Keratinocyte (primary cell): ENCODE data around the gene ECE1. TPM values are rescaled to one million over a fixed set of nuclear protein-coding genes. Genes with fewer than 3 reads are reported as not detected.
A peak's percentile ranks its signal among the peaks of the same experiment; 100 is the strongest.

Source experiments
- DNase-seq: peaks from one replicate; pipeline ENCODE4 v3.0.0-alpha.2; 2011; ENCODE audit warnings: low read depth, missing footprints, low spot score
- FAIRE-seq: peaks from 2 replicates; lab custom pipeline; 2011; peaks lifted over from hg19 to GRCh38; lab: Jason Lieb, UNC
- H2AFZ ChIP-seq: 2 replicates; pipeline ENCODE4 v1.6.0; 2012; ENCODE audit warnings: low read length, control low read depth, inconsistent platforms; ENCODE audit not compliant: control insufficient read depth
- H3K27ac ChIP-seq: 2 replicates; pipeline ENCODE4 v1.5.1; 2011; ENCODE audit warnings: low read length; ENCODE audit not compliant: control insufficient read depth, insufficient read depth
- H3K27me3 ChIP-seq: 3 replicates; pipeline ENCODE4 v1.6.0; 2011; ENCODE audit warnings: low read length; ENCODE audit not compliant: control insufficient read depth, insufficient read depth; ENCODE audit errors: extremely low read depth
- H3K36me3 ChIP-seq, 2 experiments: 2 replicates in 1 of 2; 3 replicates in 1 of 2; pipeline ENCODE4 v1.5.1; 2011; ENCODE audit warnings: low read length in 2 of 2, mild to moderate bottlenecking in 1 of 2; ENCODE audit not compliant: control insufficient read depth in 2 of 2, insufficient read depth in 2 of 2; ENCODE audit errors: extremely low read depth in 1 of 2
- H3K4me1 ChIP-seq: 3 replicates; pipeline ENCODE4 v1.5.1; 2011; ENCODE audit warnings: low read length; ENCODE audit not compliant: control insufficient read depth, insufficient read depth; ENCODE audit errors: extremely low read depth
- H3K4me2 ChIP-seq: 3 replicates; pipeline ENCODE4 v1.6.0; 2011; ENCODE audit warnings: low read depth, low read length; ENCODE audit not compliant: control insufficient read depth, insufficient read depth; ENCODE audit errors: extremely low read depth
- H3K4me3 ChIP-seq, 3 experiments: fragments of 200-600 bp in 1 of 3; sonication (generic) in 1 of 3; 2 replicates in 2 of 3; 3 replicates in 1 of 3; pipeline ENCODE4 v1.5.1; 2011 to 2016; ENCODE audit warnings: low read length in 3 of 3, mild to moderate bottlenecking in 3 of 3, control low read depth in 2 of 3, inconsistent platforms in 1 of 3, low read depth in 1 of 3, mixed read lengths in 1 of 3, mixed run types in 1 of 3, moderate library complexity in 1 of 3; ENCODE audit not compliant: control insufficient read depth in 2 of 3, insufficient read depth in 2 of 3; ENCODE audit errors: extremely low read depth in 1 of 3
- H3K79me2 ChIP-seq: 2 replicates; pipeline ENCODE4 v1.6.0; 2012; ENCODE audit warnings: low read length; ENCODE audit not compliant: control insufficient read depth, insufficient read depth
- H3K9ac ChIP-seq: 3 replicates; pipeline ENCODE4 v1.6.0; 2011; ENCODE audit warnings: low read length; ENCODE audit not compliant: control insufficient read depth, insufficient read depth; ENCODE audit errors: extremely low read depth
- H3K9me1 ChIP-seq: 3 replicates; pipeline ENCODE4 v1.6.0; 2011; ENCODE audit warnings: low read length; ENCODE audit not compliant: control insufficient read depth, insufficient read depth; ENCODE audit errors: extremely low read depth
- H3K9me3 ChIP-seq: 2 replicates; pipeline ENCODE4 v1.5.1; 2012; ENCODE audit warnings: low read depth, low read length; ENCODE audit not compliant: control insufficient read depth
- H4K20me1 ChIP-seq: 3 replicates; pipeline ENCODE4 v1.6.0; 2011; ENCODE audit warnings: low read length; ENCODE audit not compliant: control insufficient read depth, insufficient read depth; ENCODE audit errors: extremely low read depth
- EZH2 ChIP-seq: IDR thresholded peaks from one replicate; pipeline ENCODE4 v1.6.1; 2012; ENCODE audit warnings: inconsistent platforms, mild to moderate bottlenecking, low read length, moderate library complexity
- dilution Hi-C: fragments of 300-500 bp; cut with MboI; formaldehyde crosslinking; loops from one replicate; pipeline ENCODE4 v1.7.0; 2020; ENCODE audit warnings: low sequenced_read_pairs; ENCODE audit not compliant: extremely low pct_ligation_motif_present
- polyA plus RNA-seq, 5 experiments: library from polyadenylated mRNA; depleted of rRNA in 3 of 5; stranded (reverse) in 3 of 5; stranded (forward) in 1 of 5; unstranded in 1 of 5; fragments of >200 nt; gene quantifications; 1 replicate in 1 of 5; 2 replicates in 3 of 5; 3 replicates in 1 of 5; pipeline versions ENCODE4 v1.2.1 to v1.2.3, GENCODE V29; 2011 to 2012; ENCODE audit warnings: missing spikeins in 2 of 5, low read depth in 1 of 5, low replicate concordance in 1 of 5
- TF ChIP-seq, protein P1 (sequence below), 3 experiments: IDR thresholded peaks in 1 of 3; conservative IDR thresholded peaks in 1 of 3; optimal IDR thresholded peaks in 1 of 3; 2 replicates in 2 of 3; 3 replicates in 1 of 3; pipeline versions ENCODE3 to v1.5.1; 2011; ENCODE audit warnings: low read length in 3 of 3, mild to moderate bottlenecking in 3 of 3, moderate library complexity in 2 of 3, control low read depth in 1 of 3, inconsistent platforms in 1 of 3; ENCODE audit not compliant: insufficient read depth in 2 of 3; ENCODE audit errors: extremely low read depth in 1 of 3

The ECE1 gene
- polyA plus RNA-seq, 1 donor (not counting 4 experiments of a cell fraction or from before 2014, with no cell fraction given) = 59.1 TPM

- no peak for TF ChIP-seq EZH2
- TF ChIP-seq, protein P1, sequence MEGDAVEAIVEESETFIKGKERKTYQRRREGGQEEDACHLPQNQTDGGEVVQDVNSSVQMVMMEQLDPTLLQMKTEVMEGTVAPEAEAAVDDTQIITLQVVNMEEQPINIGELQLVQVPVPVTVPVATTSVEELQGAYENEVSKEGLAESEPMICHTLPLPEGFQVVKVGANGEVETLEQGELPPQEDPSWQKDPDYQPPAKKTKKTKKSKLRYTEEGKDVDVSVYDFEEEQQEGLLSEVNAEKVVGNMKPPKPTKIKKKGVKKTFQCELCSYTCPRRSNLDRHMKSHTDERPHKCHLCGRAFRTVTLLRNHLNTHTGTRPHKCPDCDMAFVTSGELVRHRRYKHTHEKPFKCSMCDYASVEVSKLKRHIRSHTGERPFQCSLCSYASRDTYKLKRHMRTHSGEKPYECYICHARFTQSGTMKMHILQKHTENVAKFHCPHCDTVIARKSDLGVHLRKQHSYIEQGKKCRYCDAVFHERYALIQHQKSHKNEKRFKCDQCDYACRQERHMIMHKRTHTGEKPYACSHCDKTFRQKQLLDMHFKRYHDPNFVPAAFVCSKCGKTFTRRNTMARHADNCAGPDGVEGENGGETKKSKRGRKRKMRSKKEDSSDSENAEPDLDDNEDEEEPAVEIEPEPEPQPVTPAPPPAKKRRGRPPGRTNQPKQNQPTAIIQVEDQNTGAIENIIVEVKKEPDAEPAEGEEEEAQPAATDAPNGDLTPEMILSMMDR (optimal IDR thresholded peaks at IDR 0.05 in 1 of 3, IDR thresholded peaks at IDR 0.05 in 1 of 3, conservative IDR thresholded peaks at IDR 0.05 in 1 of 3; ENCODE audit: extremely low read depth in 1 of 3, insufficient read depth in 2 of 3, low read length in 3 of 3) = no peak
- peaks cover 27% of the 10 kb centered on the region for H3K4me1 ChIP-seq
Observed at GRCh38 chr1:21330544-21330943, 40.3 kb upstream of the ECE1 start.

DNA sequence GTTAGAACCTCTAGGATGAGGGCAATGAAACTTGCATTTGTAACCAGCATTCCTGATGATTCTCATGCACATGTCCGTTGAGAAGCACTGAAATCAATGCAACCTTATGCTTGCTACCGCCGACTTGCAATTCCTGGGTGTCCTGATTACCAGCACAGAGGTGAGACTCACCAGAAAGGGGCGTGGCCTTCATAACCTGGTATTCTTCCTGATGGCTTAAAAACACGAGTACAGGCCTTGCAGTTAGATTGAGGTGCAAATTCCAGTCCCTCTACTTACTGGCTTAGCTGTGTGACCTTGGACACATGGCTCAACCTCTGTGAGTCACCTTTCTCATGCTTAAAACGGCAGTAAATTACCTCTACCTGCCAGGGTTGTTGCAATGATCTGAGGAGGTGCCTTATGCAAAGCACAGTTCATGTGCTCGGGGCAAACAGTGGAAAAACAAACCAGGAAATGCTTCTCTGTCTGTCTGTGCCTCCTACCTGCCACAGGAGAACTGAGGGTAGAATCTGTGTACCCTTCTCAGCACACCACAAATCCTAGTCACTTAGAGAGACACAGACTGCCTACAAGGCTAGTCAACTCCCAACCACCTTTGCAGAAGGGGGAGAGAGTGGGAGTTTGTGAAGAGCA, 39.1 kb upstream of the ECE1 start:
- Histone ChIP-seq H2AFZ (peak overlapping the region; percentile 29), H3K4me3 (no peak overlapping the region), H3K27me3 (no peaks in the 10 kb centered on the region), H3K4me2 (no peak overlapping the region), H3K36me3 (no peaks in the 10 kb centered on the region), H3K27ac (peak overlapping the region; percentile 42), H4K20me1 (no peaks in the 10 kb centered on the region), H3K9me3 (no peaks in the 10 kb centered on the region), H3K9me1 (no peaks in the 10 kb centered on the region), H3K9ac (no peak overlapping the region), H3K79me2 (no peaks in the 10 kb centered on the region), H3K4me1 (peaks cover 30% of the 10 kb centered on the region)
- TF ChIP-seq, protein P1 (optimal IDR thresholded peaks at IDR 0.05 in 1 of 3, IDR thresholded peaks at IDR 0.05 in 1 of 3, conservative IDR thresholded peaks at IDR 0.05 in 1 of 3; ENCODE audit: extremely low read depth in 1 of 3, insufficient read depth in 2 of 3, low read length in 3 of 3) = peak in 1 of 3 experiments; percentile 8
- no peak for TF ChIP-seq EZH2
- dilution Hi-C loops = no loop called here
- FAIRE-seq (peak; percentile 63), DNase-seq (no peak)

More at GRCh38 chr1:21330544-21330943, 40.3 kb upstream of the ECE1 start:
- no peak overlapping the region for H3K4me2 ChIP-seq
- H3K9me3 ChIP-seq = no peaks in the 10 kb centered on the region
- no peak for FAIRE-seq
- dilution Hi-C loops = no loop called here
- H3K79me2 ChIP-seq = no peaks in the 10 kb centered on the region
- no peak for DNase-seq
- H3K27ac ChIP-seq = no peak overlapping the region
- no peaks in the 10 kb centered on the region for H3K27me3 ChIP-seq
- no peaks in the 10 kb centered on the region for H3K36me3 ChIP-seq
- H3K9me1 ChIP-seq = no peaks in the 10 kb centered on the region
- H4K20me1 ChIP-seq = no peaks in the 10 kb centered on the region
- no peak overlapping the region for H3K4me3 ChIP-seq
- no peak overlapping the region for H3K9ac ChIP-seq
- no peak overlapping the region for H2AFZ ChIP-seq
